Colonic mucosa (tissue), 4 donors: ENCODE results near the gene RPL18A. TPM values are rescaled to one million over a fixed set of nuclear protein-coding genes. Genes with fewer than 3 reads are reported as not detected.

Source experiments
- DNase-seq: peaks from one replicate; pipeline ENCODE4 v3.0.0-alpha.2; 2020
- H3K27ac ChIP-seq: fragments of 200-600 bp; one replicate; pipeline ENCODE4 v1.8.0; 2021
- H3K27me3 ChIP-seq: fragments of 200-600 bp; one replicate; pipeline ENCODE4 v1.8.0; 2021
- H3K36me3 ChIP-seq: fragments of 200-600 bp; one replicate; pipeline ENCODE4 v1.8.0; 2021
- H3K4me1 ChIP-seq: fragments of 200-600 bp; one replicate; pipeline ENCODE4 v1.8.0; 2021; ENCODE audit warnings: mild to moderate bottlenecking
- H3K4me3 ChIP-seq: fragments of 200-600 bp; one replicate; pipeline ENCODE4 v1.8.0; 2021
- H3K9ac ChIP-seq, 2 donors: one replicate each; pipeline ENCODE4 v1.7.0; 2013; ENCODE audit warnings: control low read depth in 2 of 2, low read depth in 2 of 2, low read length in 2 of 2
- H3K9me3 ChIP-seq: fragments of 200-600 bp; one replicate; pipeline ENCODE4 v1.8.0; 2021
- CTCF ChIP-seq: fragments of 200-600 bp; IDR thresholded peaks from one replicate; pipeline ENCODE4 v1.8.0; 2022; ENCODE audit warnings: antibody characterized with exemption, mild to moderate bottlenecking
- intact Hi-C: fragments of 100-400 bp; cut with DNase I; formaldehyde crosslinking; loops from one replicate; pipeline ENCODE4 v1.14.1; 2022
- total RNA-seq, 2 donors: library from RNA; stranded (reverse); fragmentation: NEBNext Ultra II Directional in 1 of 2; extraction: Animal tissue kit (Norgen Biotek cat#: 25700) in 1 of 2; gene quantifications; one replicate each; pipeline ENCODE4 v1.2.1, GENCODE V29; 2021
- donor health status: healthy.
- donor health status: DM: no; HTN: no; CAD: no.
- donor health status: DM: no; HTN: no; CAD: no.

Gene RPL18A
- total RNA-seq, 2 donors from 2014 or later, result 1,592 to 1,923 TPM

DNA sequence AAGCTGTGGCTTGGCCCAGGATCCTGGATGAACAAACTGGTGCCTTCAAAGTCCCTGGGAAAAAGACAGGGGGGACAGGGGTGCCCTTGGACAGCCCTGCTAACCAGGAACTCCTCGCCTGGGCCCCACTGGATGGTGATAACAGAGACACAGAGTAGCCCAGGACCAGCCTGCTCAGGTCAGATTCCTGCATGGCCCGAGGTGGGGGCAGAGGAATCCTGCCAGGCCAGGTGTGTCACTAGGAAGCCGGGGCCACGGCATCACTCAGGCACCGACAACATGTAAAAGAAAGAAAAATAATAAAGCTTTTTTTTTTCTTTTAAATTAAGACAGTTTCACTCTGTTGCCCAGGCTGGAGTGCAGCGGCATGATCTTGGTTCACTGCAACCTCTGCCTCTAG, 5.6 kb upstream of the RPL18A start:
- Histone ChIP-seq H3K36me3 (no peaks in the 10 kb centered on the region), H3K4me3 (no peak overlapping the region), H3K27ac (no peak overlapping the region), H3K27me3 (no peaks in the 10 kb centered on the region), H3K4me1 (no peaks in the 10 kb centered on the region), H3K9me3 (no peaks in the 10 kb centered on the region), H3K9ac (no peak overlapping the region)
- DNase-seq, result no peak
- TF ChIP-seq CTCF, result no peak
- intact Hi-C loops, result loop anchor here (10.0 kb wide), 2 partner anchors 149 to 389 kb away; partner anchors contain the start of gene NXNL1

DNA sequence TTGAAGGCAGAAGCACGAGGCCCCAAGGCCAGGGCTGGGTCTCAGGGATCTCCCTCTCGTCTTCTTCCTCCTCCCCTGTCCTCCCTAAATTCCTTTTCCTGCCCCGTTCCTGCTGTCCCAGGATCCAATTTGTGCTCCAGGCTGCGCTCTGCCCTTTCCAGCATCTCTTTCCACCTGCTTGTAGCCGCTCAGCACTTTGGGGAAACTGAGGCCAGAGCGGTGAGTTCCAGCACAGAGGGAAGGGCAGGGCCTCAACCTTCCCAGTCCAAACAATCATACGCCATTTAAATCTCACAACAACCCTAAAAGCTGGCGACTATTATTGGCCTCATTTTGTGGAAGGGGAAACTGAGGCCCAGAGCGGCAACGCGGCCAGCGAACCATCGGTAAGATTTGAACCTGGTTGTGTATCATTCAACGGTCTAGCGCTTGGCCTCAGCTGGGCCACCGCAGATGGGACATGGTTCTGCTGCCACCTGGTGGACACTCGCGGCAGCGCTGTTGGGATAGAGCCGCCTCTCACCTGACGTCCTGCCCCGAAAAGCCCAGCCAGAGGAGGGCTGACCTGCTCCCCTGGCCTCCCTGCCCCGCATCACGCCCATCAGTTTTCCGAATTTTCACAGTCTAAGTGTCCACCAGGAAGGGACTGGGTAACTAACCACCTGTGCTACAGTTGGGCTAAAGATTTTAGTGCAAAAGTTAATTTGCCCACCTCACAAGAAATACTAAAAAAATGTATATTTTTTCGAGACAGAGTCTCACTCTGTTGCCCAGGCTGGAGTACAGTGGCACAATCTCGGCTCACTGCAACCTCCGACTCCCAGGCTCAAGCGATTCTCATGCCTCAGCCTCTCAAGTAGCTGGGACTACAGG, 4.2 kb upstream of the RPL18A start:
- peak; percentile 91 for DNase-seq
- intact Hi-C loops, result loop anchor here (10.0 kb wide), 2 partner anchors 151 to 391 kb away; partner anchors contain the start of gene NXNL1
- Histone ChIP-seq H3K9me3 (no peaks in the 10 kb centered on the region), H3K27me3 (no peaks in the 10 kb centered on the region), H3K4me1 (no peaks in the 10 kb centered on the region), H3K4me3 (no peak overlapping the region), H3K9ac (no peak overlapping the region), H3K27ac (no peak overlapping the region), H3K36me3 (no peaks in the 10 kb centered on the region)
- TF ChIP-seq CTCF, result peak; percentile 98

GRCh38 chr19:17860331-17860992, 752 bp downstream of the RPL18A start:
- H3K4me1 ChIP-seq, result peaks cover 8% of the 10 kb centered on the region
- H3K27ac ChIP-seq, result peak overlapping the region; percentile 75
- intact Hi-C loops, result no loop called here

DNA sequence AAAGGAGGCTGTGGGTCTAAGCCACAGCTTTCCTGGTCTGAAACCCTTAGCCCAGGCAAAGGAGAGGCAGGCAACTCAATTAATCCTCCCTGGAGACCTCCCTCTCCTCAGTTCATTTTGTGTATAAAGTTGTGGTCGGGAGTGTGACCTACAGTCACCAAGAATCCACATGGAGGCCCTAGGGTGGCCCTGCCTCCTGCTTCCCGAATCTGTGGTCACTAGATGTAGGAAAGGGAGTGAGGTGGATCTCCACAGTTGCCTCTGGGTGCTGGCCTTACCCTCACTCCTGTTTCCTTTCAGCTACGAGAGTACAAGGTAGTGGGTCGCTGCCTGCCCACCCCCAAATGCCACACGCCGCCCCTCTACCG, 1.3 kb downstream of the RPL18A start:
- no peak for DNase-seq
- Histone ChIP-seq H3K4me1 (peaks cover 9% of the 10 kb centered on the region), H3K9ac (peak overlapping the region; percentile 75 to 96), H3K27me3 (no peaks in the 10 kb centered on the region), H3K4me3 (peak overlapping the region; percentile 92), H3K36me3 (peaks cover 24% of the 10 kb centered on the region), H3K27ac (no peak overlapping the region), H3K9me3 (no peaks in the 10 kb centered on the region)
- TF ChIP-seq CTCF, result no peak
- intact Hi-C loops, result no loop called here

More at GRCh38 chr19:17860331-17860992, 752 bp downstream of the RPL18A start:
- no peak for DNase-seq
- Histone ChIP-seq H3K36me3 (peaks cover 24% of the 10 kb centered on the region), H3K27me3 (no peaks in the 10 kb centered on the region), H3K4me3 (peak overlapping the region; percentile 92), H3K9me3 (no peaks in the 10 kb centered on the region), H3K9ac (peak overlapping the region; percentile 75 to 96)
- TF ChIP-seq CTCF, result no peak

DNA sequence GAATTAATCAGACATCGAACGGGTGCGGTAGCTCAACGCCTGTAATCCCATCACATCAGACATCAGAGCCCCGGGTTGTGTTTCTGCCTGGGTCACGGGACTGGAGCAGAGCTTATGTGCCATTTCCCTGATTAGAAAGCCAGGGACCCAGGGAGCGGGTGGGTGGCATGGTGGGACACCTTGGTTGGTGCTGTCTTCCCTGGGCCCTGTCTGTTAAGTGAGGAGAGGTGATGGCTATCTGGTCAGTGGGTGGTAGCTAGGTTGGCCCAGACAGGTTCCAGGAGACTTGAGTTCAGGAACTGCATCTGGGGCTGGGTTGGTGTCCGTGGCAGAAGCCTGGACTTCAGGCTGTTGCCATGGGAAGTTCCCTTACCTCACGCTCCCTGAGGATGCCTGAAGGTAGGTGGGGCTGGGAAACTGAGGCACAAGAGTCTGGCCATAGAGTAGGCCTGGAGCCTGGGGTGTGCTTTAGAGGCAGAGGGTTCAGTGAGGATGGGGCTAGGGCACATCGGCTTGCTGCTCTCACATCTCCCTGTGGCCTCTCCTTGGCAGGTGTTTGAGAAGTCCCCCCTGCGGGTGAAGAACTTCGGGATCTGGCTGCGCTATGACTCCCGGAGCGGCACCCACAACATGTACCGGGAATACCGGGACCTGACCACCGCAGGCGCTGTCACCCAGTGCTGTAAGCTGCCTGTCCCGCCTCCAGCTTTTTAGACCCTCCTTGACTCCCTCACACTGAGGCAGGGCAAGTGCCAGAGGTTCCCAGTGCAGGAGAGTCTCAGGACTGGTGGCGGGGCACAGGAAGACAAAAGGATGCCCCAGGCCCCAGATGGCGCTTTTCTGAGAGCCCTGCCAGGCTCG, 2.1 kb downstream of the RPL18A start:
- Histone ChIP-seq H3K4me1 (peaks cover 9% of the 10 kb centered on the region), H3K36me3 (peaks cover 24% of the 10 kb centered on the region), H3K27me3 (no peaks in the 10 kb centered on the region), H3K9me3 (no peaks in the 10 kb centered on the region), H3K9ac (peak overlapping the region in 1 of 2 donors; percentile 96), H3K4me3 (peak overlapping the region; percentile 92), H3K27ac (no peak overlapping the region)
- no peak for DNase-seq
- intact Hi-C loops, result loop anchor here (2.0 kb wide), 1 partner anchor 71 kb away; the partner anchor contains the start of gene CCDC124
- no peak for TF ChIP-seq CTCF
